HG03196 (cell line): ENCODE measurements around the gene GRIK2.
A peak's percentile ranks its signal among the peaks of the same experiment; 100 is the strongest.
"Not testable (repeated sequence)": the region's sequence is repeated elsewhere in the genome, so short reads cannot be mapped to it uniquely, and the experiment has no call there.

Experiments used
- ATAC-seq: cut with Tn5 transposase; IDR thresholded peaks from one replicate; pipeline ENCODE4 v1.9.1; 2021; ENCODE audit not compliant: unreplicated experiment

Gene GRIK2

DNA sequence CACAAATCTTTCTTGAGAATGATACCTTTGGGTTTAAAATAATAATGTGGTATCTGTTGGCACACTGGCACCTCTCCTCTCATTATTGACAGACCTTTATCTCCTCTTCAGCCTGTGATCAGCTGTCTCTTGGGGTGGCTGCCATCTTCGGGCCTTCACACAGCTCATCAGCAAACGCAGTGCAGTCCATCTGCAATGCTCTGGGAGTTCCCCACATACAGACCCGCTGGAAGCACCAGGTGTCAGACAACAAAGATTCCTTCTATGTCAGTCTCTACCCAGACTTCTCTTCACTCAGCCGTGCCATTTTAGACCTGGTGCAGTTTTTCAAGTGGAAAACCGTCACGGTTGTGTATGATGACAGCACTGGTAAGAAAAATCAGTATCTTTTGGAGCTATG is 232.8 kb downstream of the GRIK2 start:
- ATAC-seq: no peak

DNA sequence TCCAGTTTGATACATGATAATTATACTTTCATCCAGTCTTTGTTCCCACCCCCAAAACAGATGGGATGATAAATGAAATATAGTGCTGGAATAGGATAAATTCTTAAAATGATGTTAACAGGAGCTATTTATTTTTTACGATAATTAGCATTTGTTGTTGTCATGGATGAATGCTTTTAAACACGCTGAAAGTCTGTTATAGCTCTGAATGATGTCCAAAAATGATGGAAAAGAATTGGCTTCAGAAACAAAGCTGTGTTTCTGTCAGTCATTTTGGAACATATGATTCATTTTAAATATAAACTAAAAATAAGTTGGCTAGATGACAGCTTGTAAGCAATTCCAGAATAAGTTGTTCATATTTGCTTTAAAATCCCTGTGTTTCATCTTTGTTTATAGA is 237.4 kb downstream of the GRIK2 start:
- no peak for ATAC-seq

DNA sequence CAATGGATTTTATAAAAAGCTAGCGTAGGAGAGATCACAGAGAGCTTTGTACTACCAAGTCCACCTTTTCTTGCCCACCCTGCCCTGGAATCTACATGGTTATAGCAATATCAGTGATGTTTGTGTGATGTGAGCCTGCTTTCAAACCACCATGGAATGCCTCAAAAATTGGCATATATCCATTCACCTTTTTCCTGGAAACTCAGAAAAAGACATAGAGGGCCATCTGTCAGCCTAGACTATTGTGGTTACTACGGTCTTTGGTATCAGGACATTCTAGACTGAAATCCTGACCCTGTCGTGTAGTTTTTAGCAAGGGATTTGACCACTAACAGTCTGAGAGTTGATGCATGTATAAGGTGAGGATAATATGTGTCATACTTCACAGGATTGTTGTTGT is 239.6 kb downstream of the GRIK2 start:
- ATAC-seq: no peak

DNA sequence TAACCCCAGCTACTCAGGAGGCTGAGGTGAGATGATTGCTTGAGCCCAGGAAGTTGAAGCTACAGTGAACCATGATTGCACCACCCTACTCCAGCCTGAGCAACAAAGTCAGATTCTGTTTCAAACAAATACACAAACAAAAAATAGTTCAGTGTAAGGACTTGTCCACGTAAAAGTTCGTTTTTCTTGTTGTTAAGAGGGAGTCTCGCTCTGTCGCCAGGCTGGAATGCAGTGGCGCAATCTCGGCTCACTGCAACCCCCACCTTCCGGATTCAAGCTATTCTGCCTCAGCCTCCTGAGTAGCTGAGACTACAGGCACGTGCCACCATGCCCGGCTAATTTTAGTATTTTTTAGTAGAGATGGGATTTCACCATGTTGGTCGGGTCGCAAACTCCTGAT is 245.4 kb downstream of the GRIK2 start:
- not testable (repeated sequence) for ATAC-seq

DNA sequence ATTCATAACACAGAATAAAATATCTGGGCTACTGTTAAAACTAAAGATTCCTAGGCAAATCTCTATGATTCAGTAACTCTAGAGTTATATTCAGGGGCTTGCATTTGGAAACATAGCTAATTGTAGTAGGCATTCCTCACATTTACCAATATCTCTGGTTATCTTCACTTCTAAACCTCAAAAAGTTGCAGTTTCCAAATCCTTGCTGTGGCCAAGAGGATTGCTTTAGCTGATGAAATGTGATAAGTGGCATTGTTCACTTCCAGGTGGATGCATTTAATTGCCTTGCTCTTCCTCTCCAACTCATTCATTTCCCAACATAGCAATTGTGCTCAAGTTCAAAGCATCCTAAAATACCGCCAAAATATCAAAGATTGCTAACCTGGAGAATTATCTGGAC is 246.6 kb downstream of the GRIK2 start:
- no peak for ATAC-seq

DNA sequence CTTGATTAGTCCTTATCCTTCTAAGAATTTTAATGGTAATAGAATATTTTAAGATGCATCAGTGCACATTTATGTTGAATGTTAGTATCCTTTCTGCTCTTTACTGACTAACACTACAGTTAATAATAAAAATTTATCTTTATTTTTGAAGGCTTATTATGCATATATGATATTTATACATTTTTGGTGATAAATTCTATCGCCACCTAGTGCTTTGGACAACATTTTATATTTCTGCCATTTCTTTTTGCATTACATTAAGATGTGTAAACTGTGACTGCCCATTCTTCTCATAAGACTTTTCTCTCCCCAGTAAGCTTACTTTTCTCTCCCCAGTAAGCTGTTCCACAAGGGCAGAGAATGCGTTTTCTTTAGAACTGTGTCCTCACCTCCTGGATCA is 252.3 kb downstream of the GRIK2 start:
- ATAC-seq: no peak

DNA sequence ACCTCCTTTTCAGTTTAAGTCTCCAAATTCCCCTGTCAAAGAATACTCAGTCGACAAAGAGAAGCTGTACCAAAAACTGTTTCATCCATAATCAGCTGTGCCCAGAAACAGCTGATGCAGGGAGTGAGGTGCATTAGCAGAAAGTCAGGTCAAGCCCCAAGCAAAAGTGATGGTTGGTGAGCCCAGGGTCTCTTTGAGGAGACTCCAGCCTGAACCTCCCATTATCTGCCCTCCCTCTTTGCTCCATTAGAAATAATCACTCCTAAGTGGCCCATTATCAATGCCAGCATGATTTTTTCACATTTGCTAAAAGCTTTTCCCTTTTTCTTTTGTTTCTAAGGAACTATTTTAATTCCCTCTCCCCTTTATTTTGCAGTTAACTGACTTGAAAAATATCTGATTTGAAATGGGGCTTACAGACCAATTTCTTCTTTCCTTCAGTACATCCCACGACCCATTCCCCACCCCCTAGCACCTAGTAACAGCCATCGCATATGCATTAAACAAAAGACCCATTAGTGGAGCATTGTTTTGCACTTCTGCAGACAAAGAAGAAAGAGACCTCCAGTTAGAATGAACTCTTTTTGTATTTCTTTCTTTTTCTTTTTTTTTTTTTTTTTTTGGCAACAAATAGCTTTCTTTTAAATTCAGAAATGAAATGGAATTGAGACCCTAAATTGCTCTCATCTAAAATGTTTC is 257.0 kb downstream of the GRIK2 start:
- ATAC-seq: no peak

DNA sequence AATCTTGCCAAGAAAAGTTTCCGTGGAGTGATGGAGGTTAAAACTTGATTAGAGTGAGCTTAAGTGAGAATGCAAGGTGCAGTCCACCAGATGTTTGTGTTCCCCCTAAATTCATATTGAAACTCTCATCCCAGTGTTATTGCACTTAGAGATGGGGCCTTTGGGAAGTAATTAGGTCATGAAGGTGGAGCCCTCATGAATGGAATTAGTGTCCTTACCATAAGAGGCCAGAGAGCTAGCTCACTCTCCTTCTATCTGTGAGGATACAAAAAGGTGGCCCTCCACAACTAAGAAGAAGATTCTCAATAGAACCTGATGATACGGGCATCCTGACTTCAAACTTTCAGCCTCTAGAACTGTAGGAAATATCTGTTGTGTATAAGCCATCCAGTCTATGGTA is 258.6 kb downstream of the GRIK2 start:
- ATAC-seq: no peak

DNA sequence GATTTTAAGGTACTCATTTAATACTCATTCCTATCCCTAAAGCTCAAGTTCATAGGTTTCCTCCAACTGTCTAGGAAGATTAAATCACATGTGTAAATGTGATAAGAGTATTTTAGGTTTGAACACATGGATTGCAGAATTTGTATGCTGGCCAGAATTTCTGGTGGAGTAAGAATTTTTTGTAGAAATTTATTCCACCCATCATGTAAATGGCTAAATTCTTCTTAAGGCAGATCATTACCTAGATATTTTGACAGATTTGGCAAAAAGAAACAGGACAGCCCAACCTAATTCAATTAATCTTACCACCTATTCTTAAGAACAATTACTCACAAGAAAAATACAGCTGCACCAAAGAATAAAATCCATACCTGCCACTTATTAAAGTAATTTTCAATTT is 261.6 kb downstream of the GRIK2 start:
- ATAC-seq: no peak

DNA sequence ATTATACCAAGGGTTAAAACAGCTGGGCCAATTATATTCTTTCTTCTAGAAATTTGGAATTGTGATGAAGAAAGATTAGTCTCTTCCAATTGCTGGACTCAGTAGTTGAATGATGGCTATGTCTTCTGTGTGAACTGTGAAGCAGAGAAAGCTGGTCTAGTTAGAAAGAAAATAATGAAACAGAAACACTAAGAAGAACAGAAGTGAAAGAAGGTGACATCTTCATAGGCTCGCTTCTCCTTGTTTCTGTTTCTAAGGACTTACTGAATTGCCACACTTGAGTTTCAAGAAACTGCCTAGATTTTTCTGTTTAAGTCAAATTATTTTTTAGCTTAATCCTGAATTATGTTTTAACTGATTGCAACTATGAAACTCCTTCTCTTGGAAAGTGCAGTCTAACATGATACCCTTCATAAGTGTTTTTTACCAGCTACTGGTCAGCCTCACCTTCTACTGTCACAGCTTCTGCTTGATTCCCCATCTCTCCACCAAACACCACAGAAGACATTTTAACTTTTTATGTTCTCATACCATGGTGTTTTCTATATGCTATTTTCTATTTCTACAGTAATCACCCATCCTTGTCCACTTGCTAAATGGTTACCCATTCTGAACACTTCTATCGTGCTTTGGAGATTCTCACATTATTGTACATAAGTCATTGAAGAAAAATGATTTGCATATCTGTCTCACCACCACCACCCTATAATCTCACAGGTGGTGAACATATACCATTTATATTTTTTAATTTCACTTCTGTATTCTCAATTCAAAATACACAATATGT is 268.8 kb downstream of the GRIK2 start:
- peak; percentile 91 for ATAC-seq

DNA sequence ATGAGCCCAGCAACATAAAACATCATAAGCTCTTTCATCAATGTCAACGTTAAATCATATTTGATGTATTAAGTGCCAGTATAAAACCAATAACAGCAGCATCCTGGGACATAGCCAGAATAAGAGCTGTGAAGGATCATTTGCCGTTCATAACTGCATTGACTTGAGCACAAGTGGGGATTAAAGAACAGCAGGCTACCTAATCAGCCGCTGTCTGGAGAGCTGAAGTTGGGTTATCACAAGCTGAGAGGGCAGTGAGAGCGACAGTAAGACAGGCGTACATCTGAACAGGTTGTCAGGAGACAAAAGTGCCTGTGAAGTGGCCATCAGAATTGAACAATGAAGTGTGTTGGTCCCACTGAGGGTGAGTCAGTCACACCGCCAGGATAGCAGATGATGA is 269.6 kb downstream of the GRIK2 start:
- ATAC-seq: no peak

DNA sequence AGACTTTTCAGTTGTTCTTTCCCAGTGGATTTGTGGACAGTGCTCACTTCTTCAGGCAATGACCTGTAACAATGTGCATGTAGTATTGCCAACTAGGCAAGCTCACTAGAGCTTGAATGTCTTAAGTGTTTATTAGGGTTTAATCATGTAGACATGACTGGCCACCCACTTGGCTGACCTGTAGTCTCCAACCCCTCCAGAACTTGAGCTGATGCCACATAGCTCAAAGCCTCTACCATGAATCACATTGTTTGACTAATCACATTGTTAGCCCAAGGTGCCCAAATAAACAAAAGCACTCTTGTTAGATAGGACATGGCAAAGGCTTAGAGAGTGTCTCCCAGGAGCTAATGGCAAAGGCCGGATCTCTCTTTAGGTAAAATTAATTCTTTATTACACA is 272.7 kb downstream of the GRIK2 start:
- no peak for ATAC-seq

DNA sequence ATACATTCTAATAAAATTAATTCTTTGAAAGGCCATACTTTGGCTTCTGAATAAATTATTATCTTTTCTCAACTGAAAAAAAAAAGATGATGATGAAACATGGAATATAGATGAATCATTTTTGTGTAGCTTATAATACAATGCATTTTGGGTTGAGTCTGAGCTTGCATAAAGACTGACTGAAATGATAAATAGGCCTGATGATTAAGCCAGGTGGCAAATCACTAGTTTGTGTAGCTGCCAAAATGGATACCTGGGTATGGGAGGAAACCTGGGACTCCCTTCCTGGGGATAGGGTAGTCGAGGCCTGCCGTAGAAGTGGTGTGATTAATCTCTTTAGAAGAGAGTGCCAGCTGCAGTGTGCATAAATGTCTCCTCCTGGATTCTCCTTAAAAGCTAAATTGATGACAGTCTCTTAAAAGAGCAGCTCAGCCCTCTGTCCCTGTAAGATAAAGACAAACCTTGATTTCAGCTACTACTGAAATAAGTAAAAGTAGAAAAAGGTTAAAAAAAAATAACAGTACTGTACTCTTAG is 275.1 kb downstream of the GRIK2 start:
- no peak for ATAC-seq

DNA sequence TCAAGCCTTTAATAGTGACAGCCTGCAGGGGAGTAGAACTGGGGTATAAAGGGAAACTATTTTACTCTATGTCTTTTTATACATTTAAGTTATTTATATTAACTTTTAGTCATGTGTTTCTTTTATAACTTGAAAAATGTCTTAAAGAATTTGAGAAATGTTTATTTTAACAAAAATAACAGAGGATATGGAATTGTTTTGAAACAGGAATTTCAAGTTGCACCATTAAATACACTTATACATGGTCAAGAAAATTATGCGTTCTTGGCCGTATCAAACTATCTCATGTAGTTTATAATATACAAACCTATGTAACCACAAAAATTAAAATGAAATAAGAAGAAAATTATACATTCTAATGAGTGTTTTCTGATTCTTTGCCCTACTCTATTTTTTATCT is 282.7 kb downstream of the GRIK2 start:
- no peak for ATAC-seq

DNA sequence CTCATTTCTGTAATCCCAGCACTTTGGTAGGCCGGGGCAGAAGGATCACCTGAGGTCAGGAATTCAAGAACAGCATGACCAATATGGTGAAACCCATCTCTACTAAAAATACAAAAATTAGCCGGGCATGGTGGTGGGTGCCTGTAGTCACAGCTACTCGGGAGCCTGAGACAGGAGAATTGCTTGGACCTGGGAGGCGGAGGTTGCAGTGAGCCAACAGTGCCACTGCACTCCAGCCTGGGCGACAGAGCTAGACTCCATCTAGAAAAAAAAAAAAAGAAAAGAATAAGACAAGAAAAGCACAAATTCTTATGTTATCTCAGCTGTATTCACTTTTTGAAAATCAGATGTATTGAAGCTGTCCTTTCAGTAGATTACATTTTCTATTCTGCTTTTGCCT is 289.4 kb downstream of the GRIK2 start:
- ATAC-seq: no peak

DNA sequence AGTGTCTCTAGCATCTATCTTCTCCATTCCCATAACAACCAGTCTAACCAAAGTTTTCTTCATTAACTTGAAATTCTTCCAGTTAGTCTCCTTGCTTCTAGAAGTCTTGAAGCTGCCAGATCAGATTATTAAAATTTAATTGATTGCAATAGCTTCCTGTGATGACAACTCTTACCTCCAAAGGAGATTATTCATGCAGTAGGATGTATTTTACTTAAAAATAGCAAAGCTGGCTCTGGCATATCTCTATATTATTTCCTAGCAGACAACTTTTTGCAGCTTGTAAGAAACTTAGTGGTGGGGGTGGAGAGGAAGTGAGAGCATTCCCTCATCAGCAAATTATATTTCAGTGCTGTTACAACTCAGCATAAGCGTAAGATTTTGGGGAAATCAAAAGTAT is 290.4 kb downstream of the GRIK2 start:
- ATAC-seq: no peak

DNA sequence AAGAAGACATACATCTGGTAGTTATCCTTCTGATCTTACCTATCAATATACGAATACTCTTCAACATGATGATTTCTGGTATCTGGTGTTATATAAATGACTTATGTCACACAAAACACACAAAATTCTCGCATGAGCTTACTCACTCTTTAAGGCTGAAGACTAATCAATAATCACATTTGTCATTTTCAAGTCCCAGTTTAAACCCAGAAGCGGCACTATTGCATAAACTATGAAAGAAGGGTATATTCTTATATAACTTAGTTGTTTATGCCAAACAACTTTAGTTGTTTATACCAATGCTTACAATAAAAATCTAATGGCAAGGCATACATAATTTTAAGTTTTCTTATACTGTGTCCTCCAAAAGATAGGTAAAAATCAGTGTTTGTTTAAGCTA is 293.1 kb downstream of the GRIK2 start:
- no peak for ATAC-seq

DNA sequence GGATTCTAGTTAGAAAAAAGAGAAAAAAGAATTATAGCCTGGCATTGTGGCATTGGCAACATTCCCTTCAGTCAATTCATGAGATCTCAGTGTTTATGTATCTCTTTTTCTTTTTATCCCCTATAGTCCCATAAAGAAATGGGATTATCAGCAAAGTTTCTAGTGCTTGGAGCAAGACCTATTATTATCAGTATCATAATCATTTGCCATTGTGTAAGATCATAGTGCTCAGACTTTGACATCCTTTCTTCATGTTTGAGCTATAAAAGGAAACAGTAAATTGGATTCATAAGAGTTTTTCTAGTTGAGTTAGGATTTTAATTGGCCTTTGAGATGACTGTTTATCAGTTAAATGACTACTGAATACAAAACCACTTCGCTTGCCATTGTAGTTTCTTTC is 295.6 kb downstream of the GRIK2 start:
- no peak for ATAC-seq

DNA sequence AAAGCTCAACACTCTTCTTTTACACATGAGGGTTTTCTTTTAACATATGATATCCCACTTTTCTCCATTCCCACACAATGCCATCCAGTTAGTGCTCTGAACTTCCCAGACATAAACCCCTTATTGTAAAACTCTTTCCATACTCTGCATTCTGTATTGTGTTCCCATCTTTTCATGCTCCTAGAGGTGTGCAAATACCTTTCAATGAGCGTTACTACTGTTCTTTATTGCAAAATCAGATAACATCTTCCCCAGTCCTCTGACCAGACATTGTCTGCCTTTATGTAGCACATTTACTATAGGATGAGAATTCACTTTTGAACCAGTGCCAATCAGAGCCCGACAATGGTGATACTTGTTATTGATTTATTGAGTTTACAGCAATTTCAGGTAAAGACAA is 296.2 kb downstream of the GRIK2 start:
- ATAC-seq: no peak

DNA sequence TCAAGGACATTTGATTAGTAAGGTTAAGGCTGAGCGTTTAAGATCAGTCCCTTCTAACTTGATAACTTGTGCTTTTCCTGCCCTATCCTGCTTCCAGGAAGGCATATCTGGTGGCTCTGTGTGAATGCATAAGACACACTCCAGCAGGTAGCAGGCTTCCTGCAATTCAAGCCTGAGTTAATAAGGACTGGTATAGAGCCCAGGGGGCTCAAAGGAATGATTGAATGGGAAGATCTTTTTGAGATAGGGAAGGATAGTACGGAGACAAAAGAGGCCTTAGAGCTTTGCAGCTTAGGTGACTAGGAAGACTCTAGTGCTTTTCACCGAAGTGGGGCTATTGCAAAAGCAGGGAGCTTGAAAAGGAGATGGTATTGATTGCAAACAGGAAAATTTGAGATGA is 307.1 kb downstream of the GRIK2 start:
- no peak for ATAC-seq

DNA sequence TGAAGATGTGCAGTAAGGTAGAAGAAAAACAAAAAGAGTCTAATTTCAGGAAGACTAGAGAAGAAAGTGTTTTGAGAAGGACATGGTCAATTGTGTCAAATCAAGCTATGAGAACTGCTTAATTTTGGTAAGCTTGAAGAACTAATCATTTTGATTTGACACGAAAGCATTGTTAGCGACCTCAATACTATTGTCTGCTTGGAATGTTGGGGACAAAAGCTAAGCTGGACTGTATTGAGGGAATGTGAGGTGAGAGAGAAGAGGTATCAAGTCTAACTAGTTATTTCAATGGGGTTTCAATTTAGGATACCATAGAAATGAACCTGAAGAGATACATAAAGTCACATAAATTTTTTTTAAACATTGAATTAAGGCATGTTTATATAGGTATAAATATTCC is 309.8 kb downstream of the GRIK2 start:
- no peak for ATAC-seq

DNA sequence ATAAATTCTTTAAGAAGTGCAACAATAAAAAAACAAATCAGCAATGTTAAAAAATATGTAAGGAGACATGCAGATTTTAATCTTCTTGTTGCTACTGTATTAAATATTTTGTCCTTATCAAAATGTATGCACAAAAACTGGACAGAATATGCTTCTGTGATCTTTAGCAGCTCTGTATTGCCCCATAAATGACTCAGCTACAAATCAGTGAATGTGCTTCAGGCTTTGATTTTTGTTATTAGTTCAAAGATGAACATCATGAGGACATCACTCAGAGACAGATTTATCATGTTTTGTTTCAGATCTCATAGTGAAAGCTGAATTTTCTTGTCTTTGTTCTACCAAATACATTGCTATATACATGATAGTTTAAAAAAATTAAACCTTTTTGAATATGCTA is 312.4 kb downstream of the GRIK2 start:
- no peak for ATAC-seq

DNA sequence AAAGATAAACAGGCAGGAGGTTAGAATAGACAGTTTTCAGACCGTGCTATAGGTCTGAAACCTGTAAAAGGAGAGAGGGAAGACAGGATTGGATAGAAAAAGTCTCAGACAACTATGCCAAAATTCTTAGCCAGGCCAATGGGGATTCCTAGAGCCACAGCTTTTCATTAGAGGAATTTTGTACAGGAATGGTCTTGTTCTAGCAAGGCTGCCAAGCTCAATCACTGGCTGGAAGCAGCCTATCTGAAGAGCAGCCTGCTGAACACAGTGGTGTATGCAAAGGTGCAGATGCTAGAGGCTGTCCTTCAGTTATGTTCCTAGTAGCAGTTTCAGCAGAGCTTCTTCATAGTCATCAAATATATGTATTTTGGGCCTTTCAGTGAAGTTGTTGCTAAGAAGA is 313.1 kb downstream of the GRIK2 start:
- no peak for ATAC-seq
